HUDEP-2 (cell line): Measurements from ENCODE around the gene TOM1L1.
"Not testable (repeated sequence)": the region's sequence is repeated elsewhere in the genome, so short reads cannot be mapped to it uniquely, and the experiment has no call there.

ENCODE experiments used
- DNase-seq, 76 experiments: peaks; one replicate each; lab custom pipeline; 2025; ENCODE audit not compliant: unreplicated experiment in 76 of 76; lab: John Stamatoyannopoulos, UW

Gene TOM1L1

GRCh38 chr17:54900457-54901229 is at the start of gene TOM1L1:
TSS of gene TOM1L1 (plus strand) at chr17:54900852. CDS start at chr17:54900866, 14 bp downstream.
- DNase-seq, result peak in 63 of 76 experiments; percentile 6 to 76 (median 48)

- no peak for DNase-seq
Observed at GRCh38 chr17:54859187-54859586, 41.5 kb upstream of the TOM1L1 start.

GRCh38 chr17:54860617-54861470 is 39.8 kb upstream of the TOM1L1 start:
- DNase-seq, result peak in 66 of 76 experiments; percentile 13 to 84 (median 53)

GRCh38 chr17:54861471-54861983 is 39.1 kb upstream of the TOM1L1 start:
- peak in 31 of 76 experiments; percentile 1 to 79 (median 52) for DNase-seq

- DNase-seq, result no peak
Observed at GRCh38 chr17:54863176-54863575, 37.5 kb upstream of the TOM1L1 start.

- no peak for DNase-seq
Observed at GRCh38 chr17:54864070-54864469, 36.6 kb upstream of the TOM1L1 start.

GRCh38 chr17:54864636-54865356 is 35.9 kb upstream of the TOM1L1 start:
- DNase-seq, result peak in 27 of 76 experiments; percentile 1 to 61 (median 11)

GRCh38 chr17:54867634-54868033 is 33.0 kb upstream of the TOM1L1 start:
- no peak for DNase-seq

- DNase-seq, result no peak
Observed at GRCh38 chr17:54870671-54871175, 29.9 kb upstream of the TOM1L1 start.

GRCh38 chr17:54875906-54876305 is 24.7 kb upstream of the TOM1L1 start:
- DNase-seq, result not testable (repeated sequence)

GRCh38 chr17:54876656-54877195 is 23.9 kb upstream of the TOM1L1 start:
- DNase-seq, result no peak

GRCh38 chr17:54881255-54881972 is 19.2 kb upstream of the TOM1L1 start:
- no peak for DNase-seq

- DNase-seq, result no peak
Observed at GRCh38 chr17:54882371-54882770, 18.3 kb upstream of the TOM1L1 start.

- no peak for DNase-seq
Observed at GRCh38 chr17:54882950-54883349, 17.7 kb upstream of the TOM1L1 start.

- DNase-seq, result no peak
Observed at GRCh38 chr17:54883939-54884338, 16.7 kb upstream of the TOM1L1 start.

GRCh38 chr17:54887787-54888186 is 12.9 kb upstream of the TOM1L1 start:
- no peak for DNase-seq

- DNase-seq, result no peak
Observed at GRCh38 chr17:54888254-54888653, 12.4 kb upstream of the TOM1L1 start.

GRCh38 chr17:54888981-54889380 is 11.7 kb upstream of the TOM1L1 start:
- DNase-seq, result no peak

GRCh38 chr17:54891176-54891821 is 9.4 kb upstream of the TOM1L1 start:
- peak in 30 of 76 experiments; percentile 7 to 70 (median 38) for DNase-seq
